Caco-2 (cell line): ENCODE results near the gene TADA2B. TPM values are rescaled to one million over a fixed set of nuclear protein-coding genes. Genes with fewer than 3 reads are reported as not detected.
A peak's percentile ranks its signal among the peaks of the same experiment; 100 is the strongest.

Experiments
- BruUV-seq: library from RNA; stranded (reverse); fragments of 400-500 nt; replicated peaks from 2 replicates; lab custom pipeline; 2021; lab: Mats Ljungman, UMichigan
- CTCF ChIA-PET: fragments of 300-600 bp; sonication (Branson Sonifier 250); formaldehyde crosslinking; loops from one replicate; lab custom pipeline; 2022; ENCODE audit warnings: antibody characterized with exemption; lab: Charles Lee
- POLR2A ChIA-PET: fragments of 300-600 bp; sonication (Branson Sonifier 250); formaldehyde crosslinking; loops from one replicate; lab custom pipeline; 2022; ENCODE audit warnings: antibody characterized with exemption; lab: Charles Lee
- DNase-seq, 2 experiments: peaks; one replicate each; pipeline versions ENCODE4 v3.0.0 to v3.0.0-alpha.2; 2020 to 2022
- H3K27me3 ChIP-seq: replicated peaks from 2 replicates; pipeline ENCODE4 v1.6.0; 2011; ENCODE audit warnings: low read length; ENCODE audit not compliant: control insufficient read depth, insufficient read depth
- H3K36me3 ChIP-seq: 2 replicates; pipeline ENCODE4 v1.5.1; 2011; ENCODE audit warnings: low read length; ENCODE audit not compliant: control insufficient read depth, insufficient read depth
- H3K4me1 ChIP-seq: fragments of 250-450 bp; sonication (Bioruptor Pico); 2 replicates; pipeline ENCODE4 v1.5.1; 2020; ENCODE audit warnings: mild to moderate bottlenecking
- H3K4me3 ChIP-seq: 2 replicates; pipeline ENCODE4 v1.5.1; 2011; ENCODE audit warnings: low read depth, mild to moderate bottlenecking, control low read depth, low read length
- H3K9me3 ChIP-seq: fragments of 250-450 bp; sonication (Bioruptor Pico); 2 replicates; pipeline ENCODE4 v1.5.1; 2020; ENCODE audit warnings: mild to moderate bottlenecking, moderate library complexity
- H3K27ac Mint-ChIP-seq: one replicate; pipeline ENCODE4 v1.8.0; 2022; ENCODE audit warnings: mixed read lengths; ENCODE audit not compliant: unreplicated experiment
- H3K27me3 Mint-ChIP-seq: one replicate; pipeline ENCODE4 v1.8.0; 2022; ENCODE audit warnings: mixed read lengths; ENCODE audit not compliant: insufficient read depth, unreplicated experiment
- H3K36me3 Mint-ChIP-seq: one replicate; pipeline ENCODE4 v1.8.0; 2022; ENCODE audit warnings: mild to moderate bottlenecking, mixed read lengths; ENCODE audit not compliant: insufficient read depth, unreplicated experiment
- H3K4me1 Mint-ChIP-seq: one replicate; pipeline ENCODE4 v1.8.0; 2022; ENCODE audit warnings: low read depth, mixed read lengths; ENCODE audit not compliant: unreplicated experiment
- H3K4me3 Mint-ChIP-seq: one replicate; pipeline ENCODE4 v1.8.0; 2022; ENCODE audit warnings: mild to moderate bottlenecking, moderate library complexity, mixed read lengths; ENCODE audit not compliant: unreplicated experiment
- H3K9me3 Mint-ChIP-seq: one replicate; pipeline ENCODE4 v1.8.0; 2022; ENCODE audit warnings: mixed read lengths; ENCODE audit not compliant: unreplicated experiment
- CTCF ChIP-seq, 2 experiments: fragments of 200-600 bp in 1 of 2; IDR thresholded peaks; 1 replicate in 1 of 2; 2 replicates in 1 of 2; pipeline versions ENCODE4 v1.5.1 to v1.8.0; 2011 to 2022; ENCODE audit warnings: antibody characterized with exemption in 1 of 2, control low read depth in 1 of 2, inconsistent platforms in 1 of 2, low read depth in 1 of 2, low read length in 1 of 2, mild to moderate bottlenecking in 1 of 2, moderate library complexity in 1 of 2; ENCODE audit not compliant: insufficient read depth in 1 of 2, severe bottlenecking in 1 of 2, unreplicated experiment in 1 of 2
- intact Hi-C: fragments of 100-400 bp; cut with micrococcal nuclease; formaldehyde crosslinking; loops from one replicate; pipeline ENCODE4 v1.10.0; 2022; ENCODE audit not compliant: unreplicated experiment
- total RNA-seq: library from RNA; stranded (reverse); gene quantifications from 2 replicates; pipeline ENCODE4 v1.2.3, GENCODE V29; 2022

Gene TADA2B
- total RNA-seq, 1 experiment from 2014 or later: 21.8 TPM

GRCh38 chr4:6999172-7000086 is 43.7 kb upstream of the TADA2B start:
- intact Hi-C loops: no loop called here
- Histone ChIP-seq H3K36me3 (peaks cover 2% of the 10 kb centered on the region; the same call in 1 of the 2 replicates), H3K9me3 (no peaks in the 10 kb centered on the region), H3K4me1 (no peaks in the 10 kb centered on the region), H3K27me3 (no peaks in the 10 kb centered on the region), H3K4me3 (no peak overlapping the region)
- H3K9me3 Mint-ChIP-seq: no peaks in the 10 kb centered on the region
- H3K4me1 Mint-ChIP-seq: no peaks in the 10 kb centered on the region
- no peak overlapping the region for H3K4me3 Mint-ChIP-seq
- CTCF ChIA-PET: no interaction called here
- no peak for TF ChIP-seq CTCF (IDR thresholded peaks at IDR 0.05; ENCODE audit: insufficient read depth in 1 of 2, low read depth in 1 of 2, low read length in 1 of 2, severe bottlenecking in 1 of 2, unreplicated experiment in 1 of 2)
- POLR2A ChIA-PET: no interaction called here
- no peak for DNase-seq
- no peaks in the 10 kb centered on the region for H3K27me3 Mint-ChIP-seq
- BruUV-seq: no TSS peak
- H3K36me3 Mint-ChIP-seq: peaks cover 81% of the 10 kb centered on the region
- H3K27ac Mint-ChIP-seq: peak overlapping the region; percentile 80

DNA sequence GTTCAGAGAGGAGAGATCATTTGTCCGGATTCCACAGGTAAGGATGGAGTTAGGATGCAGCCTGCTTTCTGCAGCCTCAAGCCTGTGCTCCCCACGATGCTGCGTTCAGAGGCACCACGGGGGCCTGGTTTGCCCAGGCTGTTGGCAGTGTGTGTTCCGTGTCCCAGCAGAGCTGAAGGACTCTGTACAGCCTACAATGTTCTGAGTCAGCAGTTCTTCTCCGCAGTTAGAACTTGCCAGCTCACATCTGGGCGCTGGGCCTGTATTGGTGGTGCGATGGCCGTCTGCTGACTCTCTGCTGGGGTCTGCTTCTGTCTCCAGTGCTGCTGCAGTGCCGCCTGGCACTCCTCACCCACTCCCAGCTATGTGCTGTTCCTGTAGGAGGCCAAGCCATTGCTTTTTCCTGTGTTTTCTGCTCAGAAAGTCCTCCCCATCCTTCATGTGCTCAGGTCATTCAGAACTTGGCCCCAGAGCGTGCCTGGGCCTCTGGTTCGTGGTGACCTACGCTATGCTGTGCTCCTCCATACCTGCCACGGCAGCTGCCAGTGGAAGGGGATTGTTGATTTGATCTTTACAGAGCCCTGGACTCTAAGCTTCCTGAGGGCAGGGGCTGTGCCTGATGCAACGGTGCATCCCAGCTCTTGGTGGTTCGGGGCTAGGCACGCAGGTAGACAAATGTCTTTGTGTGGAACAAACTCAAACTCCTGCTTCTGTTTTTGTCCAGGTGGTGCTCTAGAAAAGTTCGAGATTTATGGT is 42.6 kb upstream of the TADA2B start:
- POLR2A ChIA-PET: no interaction called here
- BruUV-seq: no TSS peak

More for the DNA sequence above, 42.6 kb upstream of the TADA2B start:
- H3K4me3 ChIP-seq: no peak overlapping the region
- Mint-ChIP-seq H3K4me3 (no peak overlapping the region), H3K27ac (peak overlapping the region; percentile 17), H3K36me3 (peaks cover 88% of the 10 kb centered on the region), H3K27me3 (no peaks in the 10 kb centered on the region), H3K4me1 (no peaks in the 10 kb centered on the region), H3K9me3 (no peaks in the 10 kb centered on the region)
- TF ChIP-seq CTCF (IDR thresholded peaks at IDR 0.05; ENCODE audit: insufficient read depth in 1 of 2, low read depth in 1 of 2, low read length in 1 of 2, severe bottlenecking in 1 of 2, unreplicated experiment in 1 of 2): no peak
- DNase-seq: no peak
- H3K9me3 ChIP-seq: no peaks in the 10 kb centered on the region
- H3K4me1 ChIP-seq: no peaks in the 10 kb centered on the region
- CTCF ChIA-PET: no interaction called here
- H3K27me3 ChIP-seq: no peaks in the 10 kb centered on the region
- H3K36me3 ChIP-seq: peaks cover 2% of the 10 kb centered on the region; the same call in 1 of the 2 replicates
- intact Hi-C loops: no loop called here
